ENCODE data around the gene DSCAM. TPM values are rescaled to one million over a fixed set of nuclear protein-coding genes. Genes with fewer than 3 reads are reported as not detected.

DSCAM gene
- polyA plus RNA-seq, 3 donors, result not detected

- H3K4me1 Mint-ChIP-seq, result no peaks in the 10 kb centered on the region
- H3K79me2 ChIP-seq (ENCODE audit: insufficient read depth, low read length), result no peaks in the 10 kb centered on the region
- H3K4me1 ChIP-seq (ENCODE audit: control insufficient read depth in 1 of 2, insufficient read depth in 2 of 2, low read length in 2 of 2), result no peaks in the 10 kb centered on the region
- no peaks in the 10 kb centered on the region for H3K27me3 ChIP-seq (ENCODE audit: control insufficient read depth in 2 of 2, insufficient read depth in 2 of 2, low read length in 2 of 2)
- H3K4me3 ChIP-seq (replicated peaks in 1 of 3; ENCODE audit: low read depth in 2 of 3, low read length in 3 of 3), result no peak overlapping the region
- H3K27me3 Mint-ChIP-seq (ENCODE audit: low read depth in 3 of 3), result peaks cover 0 to 3% (median 2%) of the 10 kb centered on the region in 3 donors
- no peak overlapping the region for H3K9ac ChIP-seq (ENCODE audit: insufficient read depth, low read length, poor library complexity, severe bottlenecking)
- H3K36me3 ChIP-seq (replicated peaks in 1 of 2; ENCODE audit: control insufficient read depth in 1 of 2, insufficient read depth in 2 of 2, low read length in 2 of 2), result no peaks in the 10 kb centered on the region
- H3K27ac ChIP-seq (ENCODE audit: low read depth in 1 of 2, low read length in 2 of 2), result no peak overlapping the region
- intact Hi-C loops (cut with micrococcal nuclease), result no loop called here
- no peak for DNase-seq
- H3K9me3 Mint-ChIP-seq, result peaks cover 0 to 8% (median 1%) of the 10 kb centered on the region in 7 donors
- H4K20me1 ChIP-seq (ENCODE audit: insufficient read depth, low read length), result no peaks in the 10 kb centered on the region
- H3K4me3 Mint-ChIP-seq, result no peak overlapping the region
- peaks cover 0 to 4% of the 10 kb centered on the region in 2 donors for H3K9me3 ChIP-seq (replicated peaks in 1 of 2; ENCODE audit: control insufficient read depth in 1 of 2, insufficient read depth in 1 of 2, low read length in 2 of 2)
- no peaks in the 10 kb centered on the region for H3K36me3 Mint-ChIP-seq
- no peak for TF ChIP-seq CTCF (IDR thresholded peaks at IDR 0.05)
- H2AFZ ChIP-seq (ENCODE audit: insufficient read depth, low read depth, low read length, poor library complexity, severe bottlenecking), result no peak overlapping the region
- no peak overlapping the region for H3K4me2 ChIP-seq (replicated peaks; ENCODE audit: extremely low read depth, low read length, poor library complexity, severe bottlenecking)
- 85% methylated on average over 4 of the region's 5 CpGs for WGBS (ENCODE audit: insufficient coverage)
- H3K27ac Mint-ChIP-seq, result no peak overlapping the region
Measured at GRCh38 chr21:40355076-40355475, 491.9 kb downstream of the DSCAM start.

- Histone ChIP-seq H2AFZ (ENCODE audit: insufficient read depth, low read depth, low read length, poor library complexity, severe bottlenecking) (no peak overlapping the region), H3K27me3 (ENCODE audit: control insufficient read depth in 2 of 2, insufficient read depth in 2 of 2, low read length in 2 of 2) (no peaks in the 10 kb centered on the region), H3K9me3 (replicated peaks in 1 of 2; ENCODE audit: control insufficient read depth in 1 of 2, insufficient read depth in 1 of 2, low read length in 2 of 2) (peaks cover 0 to 4% of the 10 kb centered on the region in 2 donors), H4K20me1 (ENCODE audit: insufficient read depth, low read length) (no peaks in the 10 kb centered on the region), H3K4me1 (ENCODE audit: control insufficient read depth in 1 of 2, insufficient read depth in 2 of 2, low read length in 2 of 2) (no peaks in the 10 kb centered on the region), H3K79me2 (ENCODE audit: insufficient read depth, low read length) (no peaks in the 10 kb centered on the region), H3K9ac (ENCODE audit: insufficient read depth, low read length, poor library complexity, severe bottlenecking) (no peak overlapping the region), H3K4me2 (replicated peaks; ENCODE audit: extremely low read depth, low read length, poor library complexity, severe bottlenecking) (no peak overlapping the region), H3K4me3 (replicated peaks in 1 of 3; ENCODE audit: low read depth in 2 of 3, low read length in 3 of 3) (no peak overlapping the region), H3K27ac (ENCODE audit: low read depth in 1 of 2, low read length in 2 of 2) (no peak overlapping the region), H3K36me3 (replicated peaks in 1 of 2; ENCODE audit: control insufficient read depth in 1 of 2, insufficient read depth in 2 of 2, low read length in 2 of 2) (no peaks in the 10 kb centered on the region)
- Mint-ChIP-seq H3K9me3 (peaks cover 0 to 8% (median 3%) of the 10 kb centered on the region in 7 donors), H3K36me3 (no peaks in the 10 kb centered on the region), H3K27me3 (ENCODE audit: low read depth in 3 of 3) (peaks cover 0 to 3% (median 2%) of the 10 kb centered on the region in 3 donors), H3K4me3 (no peak overlapping the region), H3K27ac (no peak overlapping the region), H3K4me1 (no peaks in the 10 kb centered on the region)
- intact Hi-C loops (cut with micrococcal nuclease), result no loop called here
- 72% methylated on average over 2 of the region's 2 CpGs for WGBS (ENCODE audit: insufficient coverage)
- TF ChIP-seq CTCF (IDR thresholded peaks at IDR 0.05), result no peak
- DNase-seq, result no peak
Measured at GRCh38 chr21:40351006-40351405, 496.0 kb downstream of the DSCAM start.
